Measurements from ENCODE around the gene ANKRD40. TPM values are rescaled to one million over a fixed set of nuclear protein-coding genes. Genes with fewer than 3 reads are reported as not detected.
A peak's percentile ranks its signal among the peaks of the same experiment; 100 is the strongest.

The ANKRD40 gene
- total RNA-seq, 1 experiment from 2014 or later: 45.3 TPM

GRCh38 chr17:50684288-50684611 is 23.5 kb downstream of the ANKRD40 start (continued):
- no peak for TF ChIP-seq ELF4 (CRISPR knock-in tag; IDR thresholded peaks at IDR 0.05; ENCODE audit: low read depth)

GRCh38 chr17:50683434-50684287 is 24.1 kb downstream of the ANKRD40 start:
- ATAC-seq (no peak), DNase-seq (ENCODE audit: low spot score) (no peak)
- H3K36me3 Mint-ChIP-seq: no peaks in the 10 kb centered on the region
- H3K9me3 Mint-ChIP-seq: no peaks in the 10 kb centered on the region
- TF ChIP-seq SMAD3 (CRISPR knock-in tag; IDR thresholded peaks at IDR 0.05; ENCODE audit: borderline replicate concordance) (no peak), PREB (CRISPR knock-in tag; IDR thresholded peaks at IDR 0.05; ENCODE audit: borderline replicate concordance) (no peak), E2F5 (CRISPR knock-in tag; IDR thresholded peaks at IDR 0.05) (no peak), CTCF (IDR thresholded peaks at IDR 0.05) (no peak), ZNF416 (CRISPR knock-in tag; IDR thresholded peaks at IDR 0.05) (no peak), ZNF138 (CRISPR knock-in tag; conservative IDR thresholded peaks at IDR 0.05) (no peak), GRHL2 (CRISPR knock-in tag; IDR thresholded peaks at IDR 0.05; ENCODE audit: insufficient replicate concordance, severe bottlenecking) (no peak), OVOL2 (CRISPR knock-in tag; IDR thresholded peaks at IDR 0.05; ENCODE audit: borderline replicate concordance) (no peak), SOX15 (CRISPR knock-in tag; IDR thresholded peaks at IDR 0.05) (no peak), IRF2 (CRISPR knock-in tag; IDR thresholded peaks at IDR 0.05; ENCODE audit: borderline replicate concordance, low read depth) (no peak), CBFB (CRISPR knock-in tag; IDR thresholded peaks at IDR 0.05; ENCODE audit: low read depth) (no peak)
- no peak overlapping the region for H3K27ac Mint-ChIP-seq
- H3K27me3 Mint-ChIP-seq (ENCODE audit: low read depth): no peaks in the 10 kb centered on the region
- H3K4me3 Mint-ChIP-seq: no peak overlapping the region
- ChIA-PET CTCF (interaction anchor here (0.8 to 1.7 kb wide), 8 partner anchors 9 to 142 kb away, joined by 3 to 12 read pairs (median 6); no protein-coding TSS in a partner anchor), POLR2A (no interaction called here)
- peaks cover 26% of the 10 kb centered on the region for H3K4me1 Mint-ChIP-seq

- ATAC-seq: no peak
- no peak overlapping the region for H3K27ac Mint-ChIP-seq
- TF ChIP-seq GABPB1 (CRISPR knock-in tag; IDR thresholded peaks at IDR 0.05) (peak; percentile 43; the same call in 1 of the 2 replicates), ZBTB21 (CRISPR knock-in tag; IDR thresholded peaks at IDR 0.05; ENCODE audit: borderline replicate concordance) (no peak), ZNF232 (CRISPR knock-in tag; IDR thresholded peaks at IDR 0.05) (no peak), NFYB (CRISPR knock-in tag; conservative IDR thresholded peaks at IDR 0.05; ENCODE audit: low read depth) (no peak), ARID4B (CRISPR knock-in tag; IDR thresholded peaks at IDR 0.05; ENCODE audit: borderline replicate concordance) (no peak), ZNF671 (CRISPR knock-in tag; IDR thresholded peaks at IDR 0.05) (no peak), ZNF425 (CRISPR knock-in tag; conservative IDR thresholded peaks at IDR 0.05) (no peak)
- DNase-seq (ENCODE audit: low spot score): no peak
- no peak overlapping the region for H3K4me3 Mint-ChIP-seq
- no peaks in the 10 kb centered on the region for H3K36me3 Mint-ChIP-seq
- H3K27me3 Mint-ChIP-seq (ENCODE audit: low read depth): no peaks in the 10 kb centered on the region
- ChIA-PET POLR2A (no interaction called here), CTCF (interaction anchor here (1.5 kb wide), 1 partner anchor 100 kb away, joined by 4 read pairs; no protein-coding TSS in a partner anchor)
- peaks cover 26% of the 10 kb centered on the region for H3K4me1 Mint-ChIP-seq
- H3K9me3 Mint-ChIP-seq: no peaks in the 10 kb centered on the region
Measured at GRCh38 chr17:50682938-50683337, 24.8 kb downstream of the ANKRD40 start.
